GM19099 (cell line): ENCODE measurements around the gene PTHLH.

ENCODE experiments used
- POLR2A ChIP-seq: IDR thresholded peaks from 3 replicates; pipeline ENCODE4 v1.6.1; 2011; ENCODE audit warnings: low read depth; ENCODE audit not compliant: insufficient read length; ENCODE audit errors: extremely low read depth

The PTHLH gene

DNA sequence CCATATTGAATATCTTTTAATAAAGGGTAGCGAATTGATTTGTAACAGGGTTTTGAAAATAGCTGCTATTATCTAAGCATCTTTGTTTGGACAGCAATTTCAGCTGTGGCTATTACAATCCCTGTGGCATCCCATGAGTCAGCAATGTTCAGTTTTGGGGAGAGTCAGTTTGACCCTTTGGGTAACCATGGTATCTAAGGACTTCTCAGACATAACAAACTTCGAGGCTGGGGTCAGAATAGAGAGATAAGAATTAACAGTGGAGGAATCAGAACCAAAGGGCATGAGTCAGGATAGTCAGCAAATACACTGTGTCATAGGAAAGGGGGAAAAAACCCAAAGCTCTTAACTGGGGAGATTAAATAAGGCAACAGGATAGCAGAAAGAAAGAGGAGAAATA lies 11.7 kb upstream of the PTHLH start:
- TF ChIP-seq POLR2A: no peak

DNA sequence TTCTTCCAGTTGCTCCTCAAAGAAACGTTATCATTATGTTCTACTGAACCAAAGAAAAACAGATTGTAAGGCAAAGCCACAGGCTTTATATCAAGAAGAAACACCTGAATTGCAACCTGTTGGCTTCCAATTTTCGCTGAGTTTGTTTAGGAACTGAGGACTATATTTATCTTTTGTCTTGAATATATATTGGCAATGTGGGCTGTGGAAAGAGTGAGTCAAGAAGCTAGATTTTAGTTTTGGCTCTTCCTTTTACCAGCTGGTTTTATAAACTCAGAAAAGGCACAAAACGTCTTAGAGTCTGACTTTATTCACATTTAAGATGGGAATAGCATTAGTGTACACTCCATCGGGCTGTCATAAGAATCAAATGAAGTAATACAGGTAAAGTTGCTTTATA lies 10.4 kb upstream of the PTHLH start:
- TF ChIP-seq POLR2A: no peak

DNA sequence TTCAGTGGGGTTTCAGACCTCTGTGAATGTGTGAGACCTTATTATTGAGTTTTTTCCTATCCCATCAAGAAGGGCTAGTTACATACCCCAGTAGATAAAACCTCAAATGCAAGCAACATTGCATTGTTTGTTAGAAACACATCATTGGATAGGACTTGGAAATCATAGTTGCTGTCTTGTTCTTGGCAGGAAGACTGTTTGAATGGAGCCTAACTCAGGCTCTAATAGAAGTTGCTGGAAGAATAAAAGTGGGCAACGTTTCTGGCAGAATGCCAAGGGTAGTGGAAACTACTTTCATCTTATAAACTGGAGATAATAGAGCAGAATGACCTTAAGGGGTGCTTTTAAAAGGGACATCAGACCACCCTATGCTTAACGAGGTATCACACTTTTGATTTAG lies 9.9 kb upstream of the PTHLH start:
- no peak for TF ChIP-seq POLR2A

DNA sequence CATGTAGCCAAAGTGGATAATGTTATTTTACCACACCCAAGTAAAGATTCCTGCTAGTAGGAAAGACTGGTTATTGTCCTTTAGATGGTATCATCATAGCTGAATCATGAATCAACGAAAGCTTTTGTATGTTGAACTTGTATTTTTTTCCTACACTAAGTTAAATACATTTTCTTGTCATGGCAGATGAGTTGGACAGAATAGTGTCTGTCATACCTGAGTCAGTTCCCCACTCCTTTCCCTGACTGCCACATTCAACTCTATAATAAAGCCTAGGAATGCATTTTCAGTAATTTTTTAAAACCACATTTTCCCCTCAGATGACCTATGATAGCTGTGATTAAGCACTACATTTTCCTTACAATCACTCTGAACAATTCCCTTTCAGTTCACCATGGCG lies 9.3 kb upstream of the PTHLH start:
- no peak for TF ChIP-seq POLR2A

DNA sequence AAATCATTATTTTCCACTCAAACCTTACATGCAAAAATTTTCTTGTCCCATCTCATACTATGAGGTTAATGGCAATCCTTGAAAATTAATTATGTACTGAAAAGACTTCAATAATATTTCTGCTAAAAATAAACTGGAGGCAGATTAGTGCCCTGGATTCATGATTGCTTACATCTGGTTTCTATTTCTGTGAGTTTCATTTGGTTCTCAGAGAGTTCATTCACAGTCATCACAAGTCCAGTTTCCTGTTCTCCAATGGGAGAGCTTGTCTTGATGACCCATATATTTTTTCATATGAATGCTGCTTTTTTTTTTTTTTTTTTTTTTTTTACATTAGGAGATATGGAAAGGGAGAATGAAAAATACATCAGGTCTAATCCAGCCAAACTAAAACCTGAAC lies 6.6 kb upstream of the PTHLH start:
- no peak for TF ChIP-seq POLR2A

DNA sequence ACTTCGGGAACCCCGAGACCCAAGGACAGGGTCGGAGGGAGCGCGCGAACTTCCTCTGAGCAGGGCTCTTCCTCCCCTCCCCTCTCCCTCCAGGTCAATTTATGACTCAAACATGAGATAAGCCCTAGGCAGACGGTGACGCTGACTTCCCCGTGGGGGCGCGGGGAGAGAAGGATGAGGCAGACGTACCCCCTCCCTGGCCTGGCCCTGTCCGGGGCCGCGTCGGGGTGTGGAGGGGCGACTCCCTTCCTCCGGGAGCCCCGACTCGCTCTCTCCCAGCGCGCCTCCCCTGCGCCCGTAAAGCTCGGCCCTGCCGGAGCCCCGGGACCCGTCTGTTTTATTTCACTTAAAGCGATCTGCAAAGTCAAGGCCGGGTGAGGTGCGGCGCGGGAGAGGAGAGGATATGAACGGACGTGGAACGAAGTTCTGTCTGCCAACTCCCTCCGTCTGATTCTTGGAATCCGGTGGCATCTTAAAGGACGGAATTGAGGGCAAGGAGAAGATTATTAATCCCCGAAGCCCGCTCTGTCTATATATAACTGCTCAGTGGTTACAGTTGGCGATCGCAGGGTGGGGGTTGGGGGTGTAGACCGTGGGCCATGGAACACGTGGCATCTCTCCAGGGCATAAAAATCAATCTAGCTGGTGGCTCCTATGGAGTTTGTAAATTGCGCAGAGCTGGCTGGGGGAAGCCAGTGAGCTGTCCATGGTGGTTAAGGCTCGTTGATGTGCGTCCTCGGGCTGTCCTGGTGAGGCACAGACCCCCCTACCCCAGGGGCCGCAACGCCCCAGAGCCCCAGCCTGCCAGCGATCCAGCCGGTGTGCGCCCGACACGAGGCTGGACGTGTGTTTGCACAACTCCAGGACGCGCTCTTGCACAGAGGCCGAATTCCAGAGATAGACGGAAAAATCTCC lies 2.9 kb upstream of the PTHLH start:
- TF ChIP-seq POLR2A: no peak

DNA sequence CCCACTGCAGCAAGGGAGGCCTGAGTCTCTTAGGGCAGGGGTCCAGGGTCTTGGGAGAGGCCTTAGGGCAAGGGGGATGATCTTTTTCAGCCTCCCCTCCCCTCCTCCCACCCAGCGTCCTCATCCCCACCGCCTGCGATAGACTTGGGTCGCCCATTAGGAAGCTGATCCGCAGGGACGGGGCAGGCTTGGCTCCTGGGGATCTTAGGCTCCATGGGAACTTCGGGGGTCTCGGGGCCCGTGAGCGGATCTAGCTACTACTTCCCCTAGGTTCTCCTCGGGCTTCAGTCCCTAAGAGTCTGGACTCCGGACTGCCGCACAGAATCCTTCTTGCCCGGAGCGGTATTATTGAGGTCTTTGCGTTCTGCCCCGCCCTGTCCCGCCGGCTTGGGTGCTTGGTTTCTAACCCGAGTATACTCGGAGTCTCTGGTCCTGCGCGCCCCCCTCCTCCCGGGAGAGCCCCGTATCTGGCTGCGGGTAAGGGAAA lies 2.2 kb upstream of the PTHLH start:
- TF ChIP-seq POLR2A: no peak

DNA sequence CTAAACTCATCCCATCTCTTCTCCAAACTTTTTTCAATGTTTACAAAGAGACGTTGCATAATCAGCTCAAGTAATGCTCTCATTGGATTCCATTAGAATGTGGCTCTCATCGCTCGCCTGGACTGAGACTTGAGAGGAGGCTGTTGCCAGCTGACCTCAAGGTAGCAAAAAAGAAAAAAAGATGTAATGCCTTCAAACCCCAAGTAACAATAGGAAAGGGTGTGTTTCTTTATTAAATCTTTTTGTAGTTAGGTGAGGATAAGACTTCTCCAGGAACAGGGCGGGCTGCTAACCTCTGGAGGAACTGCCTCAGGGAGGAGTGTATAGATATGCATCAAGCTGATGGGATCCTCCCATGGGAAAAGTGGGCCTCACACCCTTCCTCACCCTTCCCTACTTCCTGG lies 956 bp upstream of the PTHLH start:
- TF ChIP-seq POLR2A: no peak

DNA sequence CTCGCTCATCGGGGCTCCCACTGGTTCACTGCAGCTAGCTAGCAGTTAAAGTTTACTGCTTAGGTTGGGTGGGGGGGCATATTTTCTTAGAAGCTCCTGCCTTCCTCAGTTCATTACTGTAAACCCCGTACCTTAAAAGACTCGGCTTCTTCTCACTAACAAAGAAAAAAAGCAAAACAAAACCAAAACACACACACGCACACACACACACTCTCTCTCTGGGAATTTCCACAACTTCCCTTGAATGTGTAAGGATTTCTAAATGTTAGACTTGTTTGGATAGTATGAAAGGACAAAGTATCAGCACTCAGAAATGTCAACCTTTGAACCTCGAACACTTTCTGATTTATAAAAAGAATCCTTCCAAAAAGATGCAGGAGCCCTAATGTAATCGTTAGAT lies 927 bp downstream of the PTHLH start:
- no peak for TF ChIP-seq POLR2A

DNA sequence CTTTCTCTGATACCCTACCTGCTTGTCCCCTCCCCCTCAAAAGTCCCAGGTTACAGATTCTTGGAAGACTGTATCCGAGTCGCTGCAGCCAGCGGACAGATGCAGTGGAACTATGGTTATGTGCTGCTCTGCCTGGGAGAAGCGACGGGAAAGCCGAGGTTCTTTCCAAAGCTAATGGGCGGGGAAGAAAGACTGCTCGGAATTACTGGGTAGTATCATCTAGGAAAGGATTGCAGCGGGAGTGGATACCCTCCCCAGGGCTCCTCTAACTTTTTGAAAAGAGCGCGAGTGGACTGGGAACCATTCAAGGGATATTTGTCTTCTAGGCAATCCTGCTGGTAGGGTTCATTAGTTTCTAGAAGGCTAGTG lies 1.4 kb downstream of the PTHLH start:
- no peak for TF ChIP-seq POLR2A

DNA sequence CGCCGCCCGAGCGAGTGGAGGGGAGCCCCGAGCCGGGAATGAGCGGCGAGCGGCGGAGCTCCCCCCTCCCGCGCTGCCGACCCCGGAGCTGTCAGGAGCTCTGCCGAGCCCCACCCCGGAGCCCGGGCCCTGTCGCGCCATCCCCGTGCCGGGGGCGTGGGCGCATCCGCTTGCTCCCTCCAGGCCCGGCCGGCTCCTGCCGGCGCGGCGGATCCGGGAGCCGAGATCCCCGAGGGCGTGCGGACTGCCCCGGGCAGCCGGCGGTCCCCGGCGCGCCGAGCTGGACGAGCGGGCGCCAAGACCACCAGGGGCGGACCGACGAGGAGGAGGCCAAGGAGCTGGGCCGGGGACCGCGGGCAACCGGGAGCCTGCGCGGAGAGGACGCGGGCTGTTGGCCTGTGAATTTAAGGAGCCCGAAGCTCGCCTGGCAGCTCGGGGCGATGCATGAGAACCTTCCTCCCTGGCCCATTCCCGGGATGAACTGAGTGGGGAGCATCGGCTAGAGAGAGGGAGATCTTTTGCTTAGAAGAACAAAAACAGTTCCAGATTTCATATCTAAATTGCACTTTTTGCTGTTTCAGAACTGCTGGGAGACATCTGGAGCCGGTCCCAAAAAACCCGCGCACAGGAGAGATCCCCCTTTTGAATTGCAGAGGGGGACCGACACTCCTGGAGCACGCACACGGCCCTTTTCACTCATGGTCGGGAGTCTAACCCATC lies 2.0 kb downstream of the PTHLH start:
- no peak for TF ChIP-seq POLR2A

DNA sequence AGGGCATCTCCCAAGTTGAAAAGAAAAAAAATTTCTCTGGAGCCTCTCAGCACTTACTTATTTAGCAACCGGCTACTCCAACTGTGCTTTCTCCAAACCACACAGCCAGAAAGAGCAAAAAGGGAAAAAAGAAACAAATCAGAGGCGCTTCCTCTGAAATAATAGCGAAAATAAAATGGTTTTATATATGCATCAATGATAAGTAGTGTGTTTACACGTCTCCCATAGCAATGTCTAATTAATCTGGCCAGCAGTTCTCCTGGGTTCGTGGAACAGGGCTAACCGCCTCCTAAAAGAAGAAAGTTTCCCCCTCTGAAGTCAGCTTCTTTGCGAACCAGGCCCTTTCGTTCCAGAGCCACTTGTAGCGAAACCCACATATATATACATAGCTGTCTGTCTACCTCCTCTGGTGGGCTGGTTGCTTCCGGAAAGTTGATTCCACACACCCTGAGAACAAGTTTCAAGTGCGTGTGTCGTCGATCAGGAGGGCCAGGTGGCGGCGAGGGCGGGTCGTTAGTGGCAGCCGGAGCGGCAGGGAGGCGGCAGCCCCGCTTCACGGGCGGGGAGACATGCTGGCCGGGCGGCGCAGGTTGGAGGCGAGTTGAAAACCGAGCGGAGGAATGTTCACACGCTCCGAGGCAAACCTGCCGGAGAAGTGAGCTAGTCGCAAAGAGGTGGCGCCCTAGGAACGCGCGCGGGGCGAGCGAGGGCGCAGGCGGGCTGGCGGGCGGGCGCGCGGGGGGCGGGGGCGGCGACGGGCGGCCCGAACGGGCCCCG lies 2.7 kb downstream of the PTHLH start:
- no peak for TF ChIP-seq POLR2A

DNA sequence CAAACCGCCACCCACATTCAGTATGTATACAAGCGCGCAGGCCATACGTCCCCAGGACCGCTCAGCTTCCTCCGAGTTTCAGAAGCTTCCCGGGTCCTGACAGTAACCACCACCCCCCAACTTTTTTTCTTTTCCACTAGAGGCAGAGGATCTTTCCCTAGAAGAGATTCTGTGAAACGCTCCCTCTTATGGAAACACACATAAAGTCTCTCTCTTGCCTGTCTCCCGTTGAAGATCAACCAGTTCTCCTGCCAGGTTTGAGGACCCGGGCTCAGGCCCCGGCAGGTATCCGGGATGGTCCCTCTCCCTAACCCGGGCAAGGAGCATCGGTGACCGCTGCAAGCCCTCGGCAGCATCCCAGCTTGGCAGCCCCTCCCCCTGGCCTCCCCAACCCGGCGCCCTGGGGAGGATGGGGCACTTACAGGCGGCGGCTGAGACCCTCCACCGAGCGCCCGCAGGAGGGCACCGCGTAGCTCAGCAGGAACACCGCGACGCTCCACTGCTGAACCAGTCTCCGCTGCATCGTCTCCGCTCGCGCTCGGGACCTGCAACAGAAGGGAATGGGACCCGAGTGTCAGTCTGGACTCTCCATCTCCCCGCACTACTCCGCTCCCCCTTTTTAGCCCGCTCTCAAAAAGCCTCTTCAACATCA lies 3.4 kb downstream of the PTHLH start:
- TF ChIP-seq POLR2A: no peak

DNA sequence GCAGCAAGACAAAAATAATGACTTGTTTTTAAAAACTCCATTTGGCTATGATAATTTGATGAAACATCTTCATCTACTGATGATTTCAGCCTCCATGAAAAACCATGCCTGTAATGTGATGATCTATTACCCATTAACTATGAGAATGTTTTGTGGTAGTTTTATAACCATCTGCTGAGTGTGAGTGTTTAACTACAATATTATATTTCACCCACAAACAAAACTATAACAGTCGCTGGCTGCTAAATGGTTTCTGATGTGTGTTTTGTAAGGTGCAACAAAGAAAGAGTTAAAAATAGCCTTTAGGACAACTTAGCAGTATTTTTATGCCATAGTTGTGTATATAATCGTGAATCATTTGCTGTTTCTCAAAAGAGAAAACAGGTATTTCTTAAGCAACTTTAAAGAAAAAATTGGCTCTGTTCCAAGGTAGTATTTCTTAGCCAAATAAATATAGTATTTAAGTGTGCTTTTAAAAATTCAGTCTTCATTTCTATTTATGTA lies 4.9 kb downstream of the PTHLH start:
- no peak for TF ChIP-seq POLR2A

DNA sequence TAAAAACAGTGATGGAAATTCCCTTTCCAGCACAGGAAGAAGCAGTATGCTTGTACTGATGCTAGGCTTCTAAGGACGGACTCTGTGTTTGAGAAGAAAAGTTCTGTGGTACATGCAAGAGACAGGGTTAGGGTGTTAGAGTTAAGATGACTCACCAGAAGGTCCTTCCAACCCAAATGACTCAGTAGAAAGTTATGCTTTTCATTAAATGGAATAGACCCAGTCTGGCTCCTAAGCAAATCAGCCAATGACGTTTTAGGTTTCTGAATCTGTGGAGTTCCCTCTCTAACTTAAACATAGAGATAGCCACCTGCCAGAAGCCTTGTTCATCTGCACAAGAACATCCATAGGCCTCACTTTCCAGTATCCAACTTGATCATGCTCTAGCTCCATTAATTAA lies 5.7 kb downstream of the PTHLH start:
- TF ChIP-seq POLR2A: no peak
